ENCODE results near the gene PKD1L1. TPM values are rescaled to one million over a fixed set of nuclear protein-coding genes. Genes with fewer than 3 reads are reported as not detected.

The PKD1L1 gene
- total RNA-seq, 6 donors from 2014 or later: 0.46 to 4.8 (median 0.75) TPM

DNA sequence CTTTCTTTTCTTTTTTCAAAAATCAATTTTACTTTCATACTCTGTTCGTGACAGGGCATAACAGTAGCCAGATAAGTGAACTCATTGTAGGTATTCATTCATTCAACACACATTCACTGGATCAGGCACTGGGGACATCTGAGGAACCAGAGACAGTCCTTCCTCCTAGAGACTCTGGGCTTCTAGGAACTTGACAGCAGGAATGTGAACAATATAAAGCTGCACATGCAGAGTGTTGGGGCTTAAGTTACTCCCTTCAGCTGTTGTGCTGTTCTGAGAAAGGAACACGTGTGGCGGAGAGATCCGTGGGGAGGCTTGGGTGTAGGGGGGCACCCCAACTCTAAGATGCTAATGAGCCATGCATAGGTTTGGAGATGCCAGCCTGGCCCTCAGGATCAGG lies 120.4 kb downstream of the PKD1L1 start:
- 84 to 86% methylated on average over 4 of the region's 4 CpGs for WGBS, 2 donors
- Histone ChIP-seq H3K36me3 (no peaks in the 10 kb centered on the region), H3K4me1 (no peaks in the 10 kb centered on the region), H3K9me3 (no peaks in the 10 kb centered on the region), H3K27me3 (no peaks in the 10 kb centered on the region), H3K4me3 (no peak overlapping the region), H3K27ac (no peak overlapping the region)
- TF ChIP-seq EP300 (IDR thresholded peaks at IDR 0.05) (no peak), POLR2AphosphoS5 (IDR thresholded peaks at IDR 0.05) (no peak), POLR2A (IDR thresholded peaks at IDR 0.05) (no peak)
- TF ChIP-seq, protein P1, sequence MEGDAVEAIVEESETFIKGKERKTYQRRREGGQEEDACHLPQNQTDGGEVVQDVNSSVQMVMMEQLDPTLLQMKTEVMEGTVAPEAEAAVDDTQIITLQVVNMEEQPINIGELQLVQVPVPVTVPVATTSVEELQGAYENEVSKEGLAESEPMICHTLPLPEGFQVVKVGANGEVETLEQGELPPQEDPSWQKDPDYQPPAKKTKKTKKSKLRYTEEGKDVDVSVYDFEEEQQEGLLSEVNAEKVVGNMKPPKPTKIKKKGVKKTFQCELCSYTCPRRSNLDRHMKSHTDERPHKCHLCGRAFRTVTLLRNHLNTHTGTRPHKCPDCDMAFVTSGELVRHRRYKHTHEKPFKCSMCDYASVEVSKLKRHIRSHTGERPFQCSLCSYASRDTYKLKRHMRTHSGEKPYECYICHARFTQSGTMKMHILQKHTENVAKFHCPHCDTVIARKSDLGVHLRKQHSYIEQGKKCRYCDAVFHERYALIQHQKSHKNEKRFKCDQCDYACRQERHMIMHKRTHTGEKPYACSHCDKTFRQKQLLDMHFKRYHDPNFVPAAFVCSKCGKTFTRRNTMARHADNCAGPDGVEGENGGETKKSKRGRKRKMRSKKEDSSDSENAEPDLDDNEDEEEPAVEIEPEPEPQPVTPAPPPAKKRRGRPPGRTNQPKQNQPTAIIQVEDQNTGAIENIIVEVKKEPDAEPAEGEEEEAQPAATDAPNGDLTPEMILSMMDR (IDR thresholded peaks at IDR 0.05): no peak
- no peak for ATAC-seq (ENCODE audit: low FRiP score in 2 of 2)
- no peak for DNase-seq

DNA sequence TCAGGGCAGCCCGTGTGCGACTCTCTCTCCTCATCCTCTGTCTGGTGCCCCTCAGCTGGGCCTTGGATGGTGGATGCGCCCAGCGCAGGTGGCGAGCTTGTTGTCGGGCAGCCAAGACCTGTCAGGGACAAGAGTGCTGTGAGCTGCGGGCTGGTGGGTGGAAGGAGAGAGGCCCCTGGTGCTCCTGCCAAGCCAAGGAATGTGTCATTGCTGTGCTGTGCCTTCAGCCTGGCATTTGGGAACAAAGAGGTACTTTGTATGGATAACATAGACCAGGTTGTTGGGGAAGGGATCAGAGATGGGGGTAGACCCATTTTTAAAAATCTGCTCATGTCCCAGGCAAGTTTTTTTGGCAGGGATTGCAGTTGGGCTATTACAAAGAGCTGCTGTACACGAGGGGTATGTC lies 120.9 kb downstream of the PKD1L1 start:
- TF ChIP-seq EP300 (IDR thresholded peaks at IDR 0.05): no peak
- TF ChIP-seq, protein P1 (IDR thresholded peaks at IDR 0.05): no peak
- TF ChIP-seq POLR2AphosphoS5 (IDR thresholded peaks at IDR 0.05): no peak
- no peak for TF ChIP-seq POLR2A (IDR thresholded peaks at IDR 0.05)
- Histone ChIP-seq H3K27ac (no peak overlapping the region), H3K27me3 (no peaks in the 10 kb centered on the region), H3K4me1 (no peaks in the 10 kb centered on the region), H3K9me3 (no peaks in the 10 kb centered on the region), H3K36me3 (no peaks in the 10 kb centered on the region), H3K4me3 (no peak overlapping the region)
- WGBS, 2 donors: 76 to 82% methylated on average over 5 to 8 of the region's 8 CpGs
- ATAC-seq (ENCODE audit: low FRiP score in 2 of 2) (no peak), DNase-seq (peak in 1 of 2 donors; percentile 58)

DNA sequence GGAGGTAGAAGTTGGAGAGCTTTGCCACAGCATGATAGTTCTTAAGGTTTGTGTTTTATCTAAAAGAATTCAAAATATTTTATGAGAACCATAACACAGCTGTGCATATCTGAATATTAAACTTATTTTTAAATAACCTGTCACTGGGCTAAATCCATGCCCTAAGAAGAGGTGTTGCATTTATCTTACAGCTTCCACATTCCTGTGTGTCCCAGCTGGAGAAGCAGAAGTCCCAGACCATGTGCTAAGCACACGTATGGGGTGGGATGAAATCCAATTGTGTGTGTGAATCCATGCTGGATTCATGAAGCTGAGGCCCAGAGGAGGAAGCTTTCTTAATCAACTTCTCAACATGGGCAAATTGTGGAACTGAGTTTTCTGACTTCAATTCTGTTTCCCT lies 121.5 kb downstream of the PKD1L1 start:
- Histone ChIP-seq H3K9me3 (no peaks in the 10 kb centered on the region), H3K4me3 (no peak overlapping the region), H3K4me1 (no peaks in the 10 kb centered on the region), H3K27ac (no peak overlapping the region), H3K36me3 (no peaks in the 10 kb centered on the region), H3K27me3 (no peaks in the 10 kb centered on the region)
- TF ChIP-seq, protein P1 (IDR thresholded peaks at IDR 0.05): no peak
- no peak for TF ChIP-seq POLR2A (IDR thresholded peaks at IDR 0.05)
- no peak for TF ChIP-seq EP300 (IDR thresholded peaks at IDR 0.05)
- no peak for TF ChIP-seq POLR2AphosphoS5 (IDR thresholded peaks at IDR 0.05)
- ATAC-seq (ENCODE audit: low FRiP score in 2 of 2) (no peak), DNase-seq (no peak)
- WGBS, 2 donors: 65 to 76% methylated on average over 1 of the region's 1 CpG

- TF ChIP-seq POLR2A (IDR thresholded peaks at IDR 0.05): no peak
- TF ChIP-seq, protein P1 (IDR thresholded peaks at IDR 0.05): peak in 1 of 6 experiments; percentile 30
- Histone ChIP-seq H3K27me3 (no peaks in the 10 kb centered on the region), H3K9me3 (no peaks in the 10 kb centered on the region), H3K4me3 (no peak overlapping the region), H3K27ac (no peak overlapping the region), H3K4me1 (peaks cover 0 to 4% (median 3%) of the 10 kb centered on the region in 4 donors), H3K36me3 (no peaks in the 10 kb centered on the region)
- ATAC-seq (ENCODE audit: low FRiP score in 2 of 2) (no peak), DNase-seq (no peak)
- 95 to 100% methylated on average over 3 of the region's 3 CpGs for WGBS, 2 donors
Observed at GRCh38 chr7:47819607-47819920, 128.7 kb downstream of the PKD1L1 start.

DNA sequence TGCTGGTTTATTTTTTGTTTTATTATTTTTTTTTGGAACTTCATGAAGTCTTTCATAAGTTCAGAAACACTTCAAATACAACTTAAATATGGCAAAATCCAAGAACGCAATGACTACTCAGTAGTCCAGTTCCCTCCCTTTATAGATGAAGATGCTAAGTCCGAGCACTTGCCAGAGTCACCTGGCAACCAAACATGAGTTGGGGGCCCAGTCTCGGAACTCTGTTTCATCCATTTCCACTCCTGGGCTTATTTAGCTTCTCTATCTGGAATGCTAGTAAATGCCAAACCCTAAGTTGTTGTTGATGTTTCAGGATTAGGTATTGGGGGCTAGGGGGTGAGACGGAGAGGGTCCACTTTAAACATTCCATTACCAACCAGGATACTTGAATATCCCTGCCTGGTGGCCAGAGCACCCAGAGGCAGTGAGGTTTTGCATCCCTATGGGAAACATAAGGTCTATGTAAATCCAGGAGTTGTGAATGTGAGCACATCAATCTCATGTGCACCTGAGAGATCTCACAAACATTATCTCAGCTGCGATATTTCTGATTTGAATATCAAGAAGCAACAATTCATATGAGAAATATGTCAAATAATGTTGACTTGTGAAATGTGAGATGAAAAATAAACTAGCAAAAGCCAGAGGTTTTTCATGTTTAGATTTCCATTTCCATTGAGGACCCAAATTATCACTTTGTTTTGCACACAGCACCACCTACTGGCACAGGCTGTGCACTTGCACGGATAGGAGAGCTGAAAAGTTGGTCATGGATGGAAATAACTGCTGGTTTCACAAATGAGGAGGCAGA lies 129.3 kb downstream of the PKD1L1 start:
- TF ChIP-seq, protein P1 (IDR thresholded peaks at IDR 0.05): peak; percentile 80 to 88 (median 86)
- no peak for TF ChIP-seq POLR2AphosphoS5 (IDR thresholded peaks at IDR 0.05)
- no peak for TF ChIP-seq EP300 (IDR thresholded peaks at IDR 0.05)
- no peak for TF ChIP-seq POLR2A (IDR thresholded peaks at IDR 0.05)
- peak in 1 of 2 donors; percentile 48 for DNase-seq
- Histone ChIP-seq H3K27me3 (no peaks in the 10 kb centered on the region), H3K4me1 (peaks cover 0 to 10% (median 6%) of the 10 kb centered on the region in 4 donors), H3K36me3 (no peaks in the 10 kb centered on the region), H3K4me3 (no peak overlapping the region), H3K27ac (no peak overlapping the region), H3K9me3 (no peaks in the 10 kb centered on the region)
- WGBS, 2 donors: 53 to 54% methylated on average over 6 of the region's 6 CpGs
- peak in 1 of 2 donors; percentile 84 for ATAC-seq (ENCODE audit: low FRiP score in 2 of 2)
